ENCODE measurements around the gene LRRC3.

- no peak for TF ChIP-seq CTCF (conservative IDR thresholded peaks at IDR 0.05; ENCODE audit: low read depth, low read length)
- no peak for TF ChIP-seq MAFK (IDR thresholded peaks at IDR 0.05; ENCODE audit: low read depth, low read length)
- no peak for TF ChIP-seq MXI1 (IDR thresholded peaks at IDR 0.05; ENCODE audit: borderline replicate concordance, low read depth, low read length)
- TF ChIP-seq CEBPB (IDR thresholded peaks at IDR 0.05; ENCODE audit: low read depth, low read length) = no peak
- TF ChIP-seq RAD21 (IDR thresholded peaks at IDR 0.05; ENCODE audit: low read length) = no peak
- no peak for TF ChIP-seq POLR2A (IDR thresholded peaks at IDR 0.05; ENCODE audit: low read depth, low read length)
- no peak for TF ChIP-seq BHLHE40 (IDR thresholded peaks at IDR 0.05; ENCODE audit: low read depth, low read length)
- no peak for TF ChIP-seq RCOR1 (IDR thresholded peaks at IDR 0.05; ENCODE audit: insufficient replicate concordance, low read length)
- TF ChIP-seq NFE2L2 (IDR thresholded peaks at IDR 0.05; ENCODE audit: low read depth, low read length) = no peak
- no peak for TF ChIP-seq FOS (IDR thresholded peaks at IDR 0.05; ENCODE audit: low read depth, low read length)
- TF ChIP-seq ELK1 (IDR thresholded peaks at IDR 0.05; ENCODE audit: borderline replicate concordance, low read depth, low read length) = no peak
Observed at GRCh38 chr21:44467859-44468195, 12.5 kb downstream of the LRRC3 start.

Data from IMR-90 (cell line).